HepG2 (cell line): ENCODE results near the gene SLC9A9. TPM values are rescaled to one million over a fixed set of nuclear protein-coding genes. Genes with fewer than 3 reads are reported as not detected.

Experiments
- ATAC-seq: fragments of 200-7000 bp; cut with Tn5 transposase; 3 replicates; pipeline ENCODE4 v1.9.1; 2020; ENCODE audit warnings: mild to moderate bottlenecking, moderate library complexity
- BruUV-seq: library from RNA; stranded (reverse); fragments of 400-500 nt; replicated peaks from 2 replicates; lab custom pipeline; 2021; lab: Mats Ljungman, UMichigan
- CTCF ChIA-PET: fragments of 300-600 bp; formaldehyde crosslinking; extraction: SDS; loops from one replicate; lab custom pipeline; 2021; ENCODE audit warnings: low total read pairs, inconsistent platforms, low intra/inter-chr PET ratio; lab: Yijun Ruan, JAX
- POLR2A ChIA-PET: fragments of 350-600 bp; sonication (Branson Sonifier 250); formaldehyde crosslinking; loops from one replicate; lab custom pipeline; 2020; ENCODE audit warnings: antibody characterized with exemption, inconsistent platforms; lab: Yijun Ruan, JAX
- DNase-seq: peaks from one replicate; pipeline ENCODE4 v3.0.0-alpha.2; 2015; ENCODE audit warnings: low spot score
- FAIRE-seq: peaks from 3 replicates; lab custom pipeline; 2011; peaks lifted over from hg19 to GRCh38; lab: Jason Lieb, UNC
- H2AFZ ChIP-seq: one replicate; pipeline ENCODE4 v1.6.1; 2011; ENCODE audit warnings: low read length, inconsistent platforms
- H3K27ac ChIP-seq: fragments of 300-600 bp; 3 replicates; pipeline ENCODE4 v1.8.0; 2011; ENCODE audit warnings: mixed run types, mild to moderate bottlenecking, mixed read lengths, low read length, inconsistent platforms; ENCODE audit not compliant: insufficient read depth; ENCODE audit errors: extremely low read length
- H3K27me3 ChIP-seq, 2 experiments: fragments of 200-600 bp in 1 of 2; 2 replicates in 1 of 2; 3 replicates in 1 of 2; pipeline versions ENCODE4 v1.6.0 to v1.8.0; 2011; ENCODE audit warnings: low read length in 2 of 2, mild to moderate bottlenecking in 2 of 2, moderate library complexity in 2 of 2, inconsistent platforms in 1 of 2; ENCODE audit not compliant: insufficient read depth in 2 of 2, control insufficient read depth in 1 of 2
- H3K36me3 ChIP-seq, 2 experiments: fragments of 200-600 bp in 1 of 2; replicated peaks in 1 of 2; 2 replicates in 1 of 2; 3 replicates in 1 of 2; pipeline versions ENCODE4 v1.5.1 to v1.8.0; 2011; ENCODE audit warnings: low read length in 2 of 2, inconsistent platforms in 1 of 2; ENCODE audit not compliant: insufficient read depth in 2 of 2, control insufficient read depth in 1 of 2
- H3K4me1 ChIP-seq: 2 replicates; pipeline ENCODE4 v1.5.1; 2012; ENCODE audit warnings: low read length, inconsistent platforms; ENCODE audit not compliant: insufficient read depth
- H3K4me2 ChIP-seq: 2 replicates; pipeline ENCODE4 v1.6.0; 2011; ENCODE audit warnings: low read depth, low read length, inconsistent platforms
- H3K4me3 ChIP-seq, 3 experiments: fragments of 200-600 bp in 1 of 3; sonication (generic), shearing (Covaris generic) in 1 of 3; replicated peaks in 1 of 3; 2 replicates each; pipeline ENCODE4 v1.5.1; 2011 to 2016; ENCODE audit warnings: low read length in 3 of 3, inconsistent platforms in 2 of 3, low read depth in 2 of 3, mild to moderate bottlenecking in 2 of 3, control low read depth in 1 of 3, mixed read lengths in 1 of 3; ENCODE audit not compliant: insufficient read depth in 1 of 3
- H3K79me2 ChIP-seq: one replicate; pipeline ENCODE4 v1.6.1; 2011; ENCODE audit warnings: low read length, inconsistent platforms; ENCODE audit not compliant: insufficient read depth
- H3K9ac ChIP-seq: 2 replicates; pipeline ENCODE4 v1.6.0; 2011; ENCODE audit warnings: mild to moderate bottlenecking, low read depth, low read length, inconsistent platforms; ENCODE audit not compliant: insufficient read depth
- H3K9me3 ChIP-seq: 2 replicates; pipeline ENCODE4 v1.5.1; 2012; ENCODE audit warnings: mild to moderate bottlenecking, low read length
- H4K20me1 ChIP-seq: 2 replicates; pipeline ENCODE4 v1.6.0; 2011; ENCODE audit warnings: inconsistent platforms, mild to moderate bottlenecking, low read length, moderate library complexity; ENCODE audit not compliant: insufficient read depth
- CBFB ChIP-seq: sonication (generic); formaldehyde crosslinking; IDR thresholded peaks from 2 replicates; pipeline ENCODE4 v1.4.0; 2020; ENCODE audit warnings: missing genetic modification reagents
- FOSL1 ChIP-seq: sonication (generic); formaldehyde crosslinking; IDR thresholded peaks from 2 replicates; pipeline ENCODE4 v1.9.0; 2021; ENCODE audit warnings: missing genetic modification reagents, borderline replicate concordance
- HNRNPH1 ChIP-seq: fragments of 200-400 bp; formaldehyde crosslinking; optimal IDR thresholded peaks from 2 replicates; pipeline ENCODE3; 2017; ENCODE audit warnings: mild to moderate bottlenecking, low read depth, low read length
- KDM1A ChIP-seq: IDR thresholded peaks from 2 replicates; pipeline ENCODE4 v1.6.1; 2016; ENCODE audit warnings: missing compliant biosample characterization
- KDM6A ChIP-seq: IDR thresholded peaks from 2 replicates; pipeline ENCODE4 v1.6.1; 2016; ENCODE audit warnings: low read depth
- KMT2A ChIP-seq: sonication (generic); formaldehyde crosslinking; IDR thresholded peaks from 2 replicates; pipeline ENCODE4 v1.4.0; 2020; ENCODE audit warnings: missing genetic modification reagents
- MAFK ChIP-seq, 2 experiments: IDR thresholded peaks in 1 of 2; conservative IDR thresholded peaks in 1 of 2; 2 replicates each; pipeline ENCODE4 v1.6.1; 2011; ENCODE audit warnings: improper control_type of control experiment in 2 of 2, low read length in 2 of 2
- NKX3-1 ChIP-seq: sonication (generic); formaldehyde crosslinking; IDR thresholded peaks from 2 replicates; pipeline ENCODE4 v1.5.0; 2020; ENCODE audit warnings: missing genetic modification reagents
- PPARG ChIP-seq: conservative IDR thresholded peaks from 2 replicates; pipeline ENCODE4 v1.6.1; 2016; ENCODE audit warnings: missing biosample characterization, missing genetic modification reagents
- TOE1 ChIP-seq: sonication (generic); formaldehyde crosslinking; IDR thresholded peaks from 2 replicates; pipeline ENCODE4 v1.4.0; 2020; ENCODE audit warnings: mild to moderate bottlenecking, missing genetic modification reagents
- YEATS4 ChIP-seq: sonication (generic); formaldehyde crosslinking; IDR thresholded peaks from 2 replicates; pipeline ENCODE4 v1.4.0; 2020; ENCODE audit warnings: missing genetic modification reagents, borderline replicate concordance
- ZNF136 ChIP-seq: sonication (generic); formaldehyde crosslinking; IDR thresholded peaks from 2 replicates; pipeline ENCODE4 v1.8.1; 2022; ENCODE audit warnings: low read depth, mild to moderate bottlenecking, moderate library complexity, missing genetic modification reagents
- ZNF256 ChIP-seq: sonication (generic); formaldehyde crosslinking; conservative IDR thresholded peaks from 2 replicates; pipeline ENCODE4 v1.4.0; 2020; ENCODE audit warnings: missing genetic modification reagents
- WGBS: methylation state at CpG from one replicate; pipeline ENCODE4 v1.1.6; 2017; ENCODE audit warnings: low lambda C conversion rate; 5-methylcytosine and 5-hydroxymethylcytosine counted together
- in situ Hi-C: cut with HindIII; loops from 2 replicates; pipeline ENCODE4 v1.10.0; 2017; ENCODE audit warnings: low pct_unique_long_range_greater_than_20kb; ENCODE audit not compliant: extremely low pct_ligation_motif_present
- intact Hi-C: fragments of 100-400 bp; cut with micrococcal nuclease; formaldehyde crosslinking; loops from one replicate; pipeline ENCODE4 v1.10.0; 2022; ENCODE audit not compliant: unreplicated experiment
- polyA plus RNA-seq, 8 experiments: library from polyadenylated mRNA; depleted of rRNA in 3 of 8; stranded (reverse) in 7 of 8; unstranded in 1 of 8; fragments of >200 nt; fragmentation: Illumina TruSeq in 4 of 8; extraction: Trizol in 4 of 8; gene quantifications; 2 replicates each; pipeline versions ENCODE4 v1.2.1 to v1.2.3, GENCODE V29; 2011 to 2016; ENCODE audit warnings: low read depth in 4 of 8, missing spikeins in 1 of 8, mixed read lengths in 1 of 8; ENCODE audit not compliant: insufficient read depth in 1 of 8
- total RNA-seq, 5 experiments: library from RNA; depleted of rRNA; stranded (reverse); fragments of >200 nt; fragmentation: Illumina TruSeq; extraction: Trizol; gene quantifications; 2 replicates each; pipeline ENCODE4 v1.2.3, GENCODE V29; 2016; ENCODE audit warnings: low read depth in 1 of 5

The SLC9A9 gene
- total and polyA plus RNA-seq, 2 of the 13 experiments (the other 11 are each of a cell fraction or from before 2014, with no cell fraction given): not detected

- H3K4me1 ChIP-seq: no peaks in the 10 kb centered on the region
- ChIA-PET CTCF (no interaction called here), POLR2A (no interaction called here)
- in situ Hi-C loops: no loop called here
- 1% methylated on average over 3 of the region's 3 CpGs for WGBS
- H3K79me2 ChIP-seq: no peaks in the 10 kb centered on the region
- no peak overlapping the region for H3K4me2 ChIP-seq
- intact Hi-C loops: no loop called here
- H3K4me3 ChIP-seq: no peak overlapping the region
- H3K36me3 ChIP-seq: no peaks in the 10 kb centered on the region
- H3K9ac ChIP-seq: no peak overlapping the region
- DNase-seq (no peak), ATAC-seq (no peak), FAIRE-seq (no peak)
- H3K27ac ChIP-seq: no peak overlapping the region
- no peaks in the 10 kb centered on the region for H4K20me1 ChIP-seq
- no TSS peak for BruUV-seq
- no peaks in the 10 kb centered on the region for H3K9me3 ChIP-seq
- TF ChIP-seq ZNF136 (CRISPR knock-in tag) (no peak), NKX3-1 (CRISPR knock-in tag) (no peak), KDM1A (CRISPR knock-in tag) (no peak), KDM6A (CRISPR knock-in tag) (no peak)
- no peaks in the 10 kb centered on the region for H3K27me3 ChIP-seq
- H2AFZ ChIP-seq: no peak overlapping the region
Observed at GRCh38 chr3:143222505-143222904, 625.8 kb downstream of the SLC9A9 start.

DNA sequence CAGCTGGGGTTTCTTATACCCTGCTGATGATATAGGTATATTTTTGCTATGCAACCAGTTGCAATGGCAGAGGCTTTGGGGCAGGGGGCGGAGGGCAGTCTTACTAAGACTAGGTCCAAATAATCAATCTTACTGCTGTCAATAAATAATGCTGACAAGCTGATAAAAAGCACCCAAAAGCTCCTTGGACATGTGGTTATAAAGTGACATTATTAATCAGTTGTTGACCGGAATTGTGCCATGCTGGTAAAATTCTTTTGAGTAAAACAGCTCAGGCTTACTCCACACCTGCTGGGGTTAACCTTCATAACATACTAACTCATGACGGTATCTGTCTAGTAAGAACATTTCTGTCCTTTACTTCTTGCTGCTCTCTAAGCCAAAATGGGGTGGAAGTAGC is 626.8 kb downstream of the SLC9A9 start:
- no peak for ATAC-seq
- Histone ChIP-seq H3K4me1 (no peaks in the 10 kb centered on the region), H3K36me3 (no peaks in the 10 kb centered on the region), H3K9me3 (no peaks in the 10 kb centered on the region), H3K79me2 (no peaks in the 10 kb centered on the region), H2AFZ (no peak overlapping the region), H4K20me1 (no peaks in the 10 kb centered on the region), H3K4me3 (no peak overlapping the region), H3K27me3 (no peaks in the 10 kb centered on the region), H3K27ac (no peak overlapping the region), H3K4me2 (no peak overlapping the region), H3K9ac (no peak overlapping the region)
- in situ Hi-C loops (no loop called here), intact Hi-C loops (no loop called here)
- ChIA-PET POLR2A (no interaction called here), CTCF (no interaction called here)
- FAIRE-seq: no peak
- no TSS peak for BruUV-seq
- TF ChIP-seq HNRNPH1 (no peak), PPARG (no peak), MAFK (conservative IDR thresholded peaks at IDR 0.05 in 1 of 2, IDR thresholded peaks at IDR 0.05 in 1 of 2; ENCODE audit: low read length in 2 of 2) (peak; percentile 39 to 55), FOSL1 (no peak), CBFB (CRISPR knock-in tag) (no peak), TOE1 (CRISPR knock-in tag) (no peak), YEATS4 (CRISPR knock-in tag) (no peak), ZNF256 (CRISPR knock-in tag) (no peak), KMT2A (no peak)
- WGBS: 0% methylated on average over 3 of the region's 3 CpGs
- no peak for DNase-seq
